ENCODE results near the gene ERP29. TPM values are rescaled to one million over a fixed set of nuclear protein-coding genes. Genes with fewer than 3 reads are reported as not detected.

ERP29 gene
- total RNA-seq, 4 donors from 2014 or later = 39.8 to 62.7 (median 49.1) TPM

GRCh38 chr12:112061137-112061536 lies 47.9 kb downstream of the ERP29 start:
- no peaks in the 10 kb centered on the region for H3K4me1 ChIP-seq
- H3K27ac ChIP-seq = no peak overlapping the region
- no peaks in the 10 kb centered on the region for H3K9me3 ChIP-seq
- no peaks in the 10 kb centered on the region for H3K27me3 ChIP-seq
- no peak for DNase-seq
- no peak overlapping the region for H3K4me3 ChIP-seq
- TF ChIP-seq POLR2A (IDR thresholded peaks at IDR 0.05) (no peak), CTCF (IDR thresholded peaks at IDR 0.05) (no peak)
- H3K36me3 ChIP-seq = peaks cover 0 to 90% (median 0%) of the 10 kb centered on the region in 3 donors

- TF ChIP-seq POLR2A (IDR thresholded peaks at IDR 0.05) (no peak), CTCF (IDR thresholded peaks at IDR 0.05) (no peak)
- H3K36me3 ChIP-seq = peaks cover 0 to 92% (median 0%) of the 10 kb centered on the region in 3 donors
- no peaks in the 10 kb centered on the region for H3K27me3 ChIP-seq
- H3K9me3 ChIP-seq = no peaks in the 10 kb centered on the region
- no peak overlapping the region for H3K27ac ChIP-seq
- no peak for DNase-seq
- H3K4me3 ChIP-seq = no peak overlapping the region
- H3K4me1 ChIP-seq = no peaks in the 10 kb centered on the region
Measured at GRCh38 chr12:112063273-112063672, 50.0 kb downstream of the ERP29 start.

- H3K27me3 ChIP-seq = no peaks in the 10 kb centered on the region
- DNase-seq = no peak
- H3K36me3 ChIP-seq = peaks cover 0 to 97% (median 0%) of the 10 kb centered on the region in 3 donors
- TF ChIP-seq POLR2A (IDR thresholded peaks at IDR 0.05) (no peak), CTCF (IDR thresholded peaks at IDR 0.05) (no peak)
- H3K4me1 ChIP-seq = no peaks in the 10 kb centered on the region
- H3K9me3 ChIP-seq = no peaks in the 10 kb centered on the region
- no peak overlapping the region for H3K27ac ChIP-seq
- H3K4me3 ChIP-seq = no peak overlapping the region
Measured at GRCh38 chr12:112066566-112066965, 53.3 kb downstream of the ERP29 start.

Small RNAs within 50 kb of the gene (small RNA-seq; reads per million reads assigned to genes)
- gene AC004024.1 (0 reads per million in 2 donors), gene MIR3657 (0 reads per million in 2 donors), gene RF00019 (0 reads per million in 2 donors)

Other genes starting within 250 kb of the ERP29 start
- 100 to 1,000 TPM; 118 to 215 (median 177) TPM for gene ALDH2, start 246.5 kb upstream of the ERP29 start, total RNA-seq
- 100 to 1,000 TPM in 2 of 4 donors, 10 to 100 TPM in 2; 79.3 to 122 (median 102) TPM for gene MAPKAPK5, start 171.2 kb upstream of the ERP29 start, total RNA-seq
- gene TMEM116, start 261 bp upstream of the ERP29 start, total RNA-seq = 10 to 100 TPM; 21.5 to 37.3 (median 35.5) TPM
- 10 to 100 TPM; 18.9 to 25.6 (median 22.2) TPM for gene NAA25, start 95.4 kb downstream of the ERP29 start, total RNA-seq
- 10 to 100 TPM; 19.4 to 95.7 (median 30.5) TPM for gene TRAFD1, start 112.1 kb downstream of the ERP29 start, total RNA-seq